K562 (cell line): ENCODE data around the gene VIPR2. TPM values are rescaled to one million over a fixed set of nuclear protein-coding genes. Genes with fewer than 3 reads are reported as not detected.
A peak's percentile ranks its signal among the peaks of the same experiment; 100 is the strongest.

Experiments
- EGR1 ChIP-seq: fragments of 450-650 bp; conservative IDR thresholded peaks from 2 replicates; pipeline ENCODE4 v1.6.1; 2017; ENCODE audit warnings: mild to moderate bottlenecking
- ELF2 ChIP-seq: fragments of 250-450 bp; sonication (Bioruptor Pico); IDR thresholded peaks from 2 replicates; pipeline ENCODE4 v1.5.0; 2021; ENCODE audit warnings: mild to moderate bottlenecking
- HMG20A ChIP-seq: fragments of 450-650 bp; formaldehyde crosslinking; conservative IDR thresholded peaks from 2 replicates; pipeline ENCODE4 v1.4.0; 2020; ENCODE audit warnings: mild to moderate bottlenecking, mixed read lengths
- ZNF41 ChIP-seq: fragments of 250-450 bp; sonication (Bioruptor Pico); conservative IDR thresholded peaks from 2 replicates; pipeline ENCODE4 v1.4.0; 2020; ENCODE audit warnings: mild to moderate bottlenecking
- polyA plus RNA-seq, 8 experiments: library from polyadenylated mRNA; depleted of rRNA in 4 of 8; stranded (reverse) in 5 of 8; unstranded in 3 of 8; fragments of >200 nt; fragmentation: Nextera tagmentation in 2 of 8; fragmentation: Illumina TruSeq in 1 of 8; extraction: Ambion mirVana in 2 of 8; extraction: Trizol in 1 of 8; gene quantifications; 2 replicates each; pipeline versions ENCODE4 v1.2.1 to v1.2.3, GENCODE V29; 2011 to 2014; ENCODE audit warnings: inconsistent platforms in 1 of 8, missing spikeins in 1 of 8
- total RNA-seq, 7 experiments: library from RNA; depleted of rRNA in 6 of 7; stranded (reverse); fragments of >200 nt in 6 of 7; fragmentation: Illumina TruSeq in 2 of 7; extraction: Trizol in 2 of 7; gene quantifications; 2 replicates each; pipeline versions ENCODE4 v1.2.1 to v1.2.3, GENCODE V29; 2011 to 2021; ENCODE audit warnings: low replicate concordance in 1 of 7
- TF ChIP-seq, protein P1 (sequence below): fragments of 450-650 bp; IDR thresholded peaks from 2 replicates; pipeline ENCODE4 v1.6.1; 2017; ENCODE audit warnings: antibody characterized with exemption, mild to moderate bottlenecking

VIPR2 gene
- total and polyA plus RNA-seq, 9 of the 15 experiments (the other 6 are each of a cell fraction or from before 2014, with no cell fraction given): 0.04 TPM; not detected in 8

DNA sequence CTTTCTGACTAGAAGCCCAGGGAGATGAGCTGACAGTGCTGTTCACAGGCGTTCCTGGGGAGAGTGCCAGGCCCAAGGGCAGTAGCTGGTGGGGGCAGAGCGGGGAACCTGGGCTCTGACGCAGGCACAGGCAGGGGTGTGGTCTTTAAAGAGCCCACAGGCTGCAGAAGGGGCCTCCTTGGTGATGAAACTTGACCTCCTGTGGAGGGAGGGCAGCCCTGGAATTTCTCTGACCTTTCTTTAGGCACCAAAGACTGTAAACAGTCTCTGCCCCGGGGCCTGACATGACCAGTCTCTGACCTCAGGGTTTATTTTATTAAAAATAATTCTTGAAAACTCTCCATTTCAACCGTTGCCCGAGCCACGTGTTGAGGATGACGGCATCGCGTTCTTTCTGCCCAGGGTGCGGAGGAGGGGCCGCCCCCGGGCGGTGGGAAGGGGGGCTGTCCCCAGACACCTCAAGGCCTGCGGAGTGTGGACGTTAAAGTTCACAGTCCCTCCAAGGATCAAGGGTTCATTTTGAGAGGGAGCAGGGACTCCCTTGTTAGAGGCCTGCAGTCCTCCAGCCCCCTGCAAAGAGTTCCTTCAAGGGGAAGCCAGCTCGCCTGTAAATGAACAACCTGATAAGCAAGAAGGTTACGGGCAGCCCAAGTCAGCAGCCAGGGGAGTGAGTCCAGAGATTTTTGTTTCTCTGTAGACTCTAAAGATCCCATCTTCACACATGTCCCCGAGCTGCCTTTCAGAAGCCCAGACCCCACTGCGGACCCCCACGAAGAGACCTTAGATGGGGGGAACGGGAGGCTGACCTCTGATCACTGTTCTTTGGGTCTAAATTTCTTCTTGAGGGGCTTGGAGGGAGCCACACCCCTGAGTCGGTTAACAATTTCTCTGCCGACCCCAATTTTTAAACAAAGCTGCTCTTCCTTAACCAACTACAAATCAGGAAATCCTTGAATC lies 128.9 kb downstream of the VIPR2 start (continued):
- no peak for TF ChIP-seq HMG20A (CRISPR knock-in tag)
- TF ChIP-seq EGR1: peak; percentile 70
- TF ChIP-seq, protein P1, sequence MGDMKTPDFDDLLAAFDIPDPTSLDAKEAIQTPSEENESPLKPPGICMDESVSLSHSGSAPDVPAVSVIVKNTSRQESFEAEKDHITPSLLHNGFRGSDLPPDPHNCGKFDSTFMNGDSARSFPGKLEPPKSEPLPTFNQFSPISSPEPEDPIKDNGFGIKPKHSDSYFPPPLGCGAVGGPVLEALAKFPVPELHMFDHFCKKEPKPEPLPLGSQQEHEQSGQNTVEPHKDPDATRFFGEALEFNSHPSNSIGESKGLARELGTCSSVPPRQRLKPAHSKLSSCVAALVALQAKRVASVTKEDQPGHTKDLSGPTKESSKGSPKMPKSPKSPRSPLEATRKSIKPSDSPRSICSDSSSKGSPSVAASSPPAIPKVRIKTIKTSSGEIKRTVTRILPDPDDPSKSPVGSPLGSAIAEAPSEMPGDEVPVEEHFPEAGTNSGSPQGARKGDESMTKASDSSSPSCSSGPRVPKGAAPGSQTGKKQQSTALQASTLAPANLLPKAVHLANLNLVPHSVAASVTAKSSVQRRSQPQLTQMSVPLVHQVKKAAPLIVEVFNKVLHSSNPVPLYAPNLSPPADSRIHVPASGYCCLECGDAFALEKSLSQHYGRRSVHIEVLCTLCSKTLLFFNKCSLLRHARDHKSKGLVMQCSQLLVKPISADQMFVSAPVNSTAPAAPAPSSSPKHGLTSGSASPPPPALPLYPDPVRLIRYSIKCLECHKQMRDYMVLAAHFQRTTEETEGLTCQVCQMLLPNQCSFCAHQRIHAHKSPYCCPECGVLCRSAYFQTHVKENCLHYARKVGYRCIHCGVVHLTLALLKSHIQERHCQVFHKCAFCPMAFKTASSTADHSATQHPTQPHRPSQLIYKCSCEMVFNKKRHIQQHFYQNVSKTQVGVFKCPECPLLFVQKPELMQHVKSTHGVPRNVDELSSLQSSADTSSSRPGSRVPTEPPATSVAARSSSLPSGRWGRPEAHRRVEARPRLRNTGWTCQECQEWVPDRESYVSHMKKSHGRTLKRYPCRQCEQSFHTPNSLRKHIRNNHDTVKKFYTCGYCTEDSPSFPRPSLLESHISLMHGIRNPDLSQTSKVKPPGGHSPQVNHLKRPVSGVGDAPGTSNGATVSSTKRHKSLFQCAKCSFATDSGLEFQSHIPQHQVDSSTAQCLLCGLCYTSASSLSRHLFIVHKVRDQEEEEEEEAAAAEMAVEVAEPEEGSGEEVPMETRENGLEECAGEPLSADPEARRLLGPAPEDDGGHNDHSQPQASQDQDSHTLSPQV: peak; percentile 81
- TF ChIP-seq ZNF41 (CRISPR knock-in tag): no peak
- TF ChIP-seq ELF2 (CRISPR knock-in tag): no peak
- TF ChIP-seq, all 486 proteins: peak for 24
